ENCODE results near the gene CTAGE1. TPM values are rescaled to one million over a fixed set of nuclear protein-coding genes. Genes with fewer than 3 reads are reported as not detected.

Gene CTAGE1
- total and polyA plus RNA-seq, 10 of the 15 experiments (the other 5 are each of a cell fraction or from before 2014, with no cell fraction given): 0.01 TPM; not detected in 9

- TF ChIP-seq USF2 (IDR thresholded peaks at IDR 0.05; ENCODE audit: borderline replicate concordance, low read depth, low read length) (no peak), ZZZ3 (IDR thresholded peaks at IDR 0.05; ENCODE audit: control insufficient read depth, insufficient read length, low read depth) (no peak)
Measured at GRCh38 chr18:22457524-22457923, 39.8 kb upstream of the CTAGE1 start (continued).

- Histone ChIP-seq H3K36me3 (ENCODE audit: control insufficient read depth in 2 of 2, insufficient read depth in 2 of 2, low read length in 1 of 2) (no peaks in the 10 kb centered on the region), H3K4me1 (ENCODE audit: control insufficient read depth, insufficient read depth, low read length) (no peaks in the 10 kb centered on the region), H3K4me3 (no peak overlapping the region), H3K9ac (ENCODE audit: control insufficient read depth, insufficient read depth, low read length) (no peak overlapping the region), H3K27me3 (replicated peaks in 1 of 2; ENCODE audit: control insufficient read depth in 2 of 2, insufficient read depth in 2 of 2, low read length in 1 of 2) (no peaks in the 10 kb centered on the region), H3K4me2 (ENCODE audit: control insufficient read depth, insufficient read depth) (no peak overlapping the region), H4K20me1 (ENCODE audit: control insufficient read depth, insufficient read depth) (no peaks in the 10 kb centered on the region), H3K27ac (ENCODE audit: control insufficient read depth, insufficient read depth) (no peak overlapping the region), H2AFZ (ENCODE audit: control insufficient read depth, low read depth, low read length) (no peak overlapping the region), H3K79me2 (ENCODE audit: control insufficient read depth, insufficient read depth, low read length) (no peaks in the 10 kb centered on the region), H3K9me3 (replicated peaks; ENCODE audit: control insufficient read depth, insufficient read depth, low read length) (no peaks in the 10 kb centered on the region)
- CTCF ChIA-PET: no interaction called here
- FAIRE-seq (no peak), ATAC-seq (no peak), DNase-seq (ENCODE audit: low read depth, low spot score) (no peak)
- POLR2A ChIA-PET: no interaction called here
- SMC1A ChIA-PET (ENCODE audit: uncharacterized antibody, unreplicated experiment): interaction anchor here (1.1 kb wide), 1 partner anchor 28 kb away, joined by 3 read pairs; no protein-coding TSS in a partner anchor
- intact Hi-C loops (cut with micrococcal nuclease; ENCODE audit: unreplicated experiment) (loop anchor here (10.0 kb wide), 1 partner anchor 62 kb away; no protein-coding TSS in a partner anchor), in situ Hi-C loops (cut with MboI) (no loop called here)
- BruUV-seq (replicated peaks): no TSS peak
- RAD21 ChIA-PET (ENCODE audit: unreplicated experiment): no interaction called here
- WGBS (ENCODE audit: insufficient coverage, insufficient replicate concordance, low lambda C conversion rate, missing lambda C conversion rate): 46% methylated on average over 6 of the region's 6 CpGs
- TF ChIP-seq ASH2L (IDR thresholded peaks at IDR 0.05; ENCODE audit: borderline replicate concordance, low read depth) (no peak), CBX5 (IDR thresholded peaks at IDR 0.05; ENCODE audit: low read depth) (no peak), BHLHE40 (IDR thresholded peaks at IDR 0.05; ENCODE audit: borderline replicate concordance in 1 of 2, low read depth in 2 of 2, low read length in 1 of 2) (no peak), ATF7 (IDR thresholded peaks at IDR 0.05; ENCODE audit: low read depth) (no peak), USF2 (IDR thresholded peaks at IDR 0.05; ENCODE audit: borderline replicate concordance, low read depth, low read length) (no peak)
- TF ChIP-seq, protein P1, sequence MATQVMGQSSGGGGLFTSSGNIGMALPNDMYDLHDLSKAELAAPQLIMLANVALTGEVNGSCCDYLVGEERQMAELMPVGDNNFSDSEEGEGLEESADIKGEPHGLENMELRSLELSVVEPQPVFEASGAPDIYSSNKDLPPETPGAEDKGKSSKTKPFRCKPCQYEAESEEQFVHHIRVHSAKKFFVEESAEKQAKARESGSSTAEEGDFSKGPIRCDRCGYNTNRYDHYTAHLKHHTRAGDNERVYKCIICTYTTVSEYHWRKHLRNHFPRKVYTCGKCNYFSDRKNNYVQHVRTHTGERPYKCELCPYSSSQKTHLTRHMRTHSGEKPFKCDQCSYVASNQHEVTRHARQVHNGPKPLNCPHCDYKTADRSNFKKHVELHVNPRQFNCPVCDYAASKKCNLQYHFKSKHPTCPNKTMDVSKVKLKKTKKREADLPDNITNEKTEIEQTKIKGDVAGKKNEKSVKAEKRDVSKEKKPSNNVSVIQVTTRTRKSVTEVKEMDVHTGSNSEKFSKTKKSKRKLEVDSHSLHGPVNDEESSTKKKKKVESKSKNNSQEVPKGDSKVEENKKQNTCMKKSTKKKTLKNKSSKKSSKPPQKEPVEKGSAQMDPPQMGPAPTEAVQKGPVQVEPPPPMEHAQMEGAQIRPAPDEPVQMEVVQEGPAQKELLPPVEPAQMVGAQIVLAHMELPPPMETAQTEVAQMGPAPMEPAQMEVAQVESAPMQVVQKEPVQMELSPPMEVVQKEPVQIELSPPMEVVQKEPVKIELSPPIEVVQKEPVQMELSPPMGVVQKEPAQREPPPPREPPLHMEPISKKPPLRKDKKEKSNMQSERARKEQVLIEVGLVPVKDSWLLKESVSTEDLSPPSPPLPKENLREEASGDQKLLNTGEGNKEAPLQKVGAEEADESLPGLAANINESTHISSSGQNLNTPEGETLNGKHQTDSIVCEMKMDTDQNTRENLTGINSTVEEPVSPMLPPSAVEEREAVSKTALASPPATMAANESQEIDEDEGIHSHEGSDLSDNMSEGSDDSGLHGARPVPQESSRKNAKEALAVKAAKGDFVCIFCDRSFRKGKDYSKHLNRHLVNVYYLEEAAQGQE (IDR thresholded peaks at IDR 0.05; ENCODE audit: low read depth, low read length): no peak
Measured at GRCh38 chr18:22456547-22456946, 38.8 kb upstream of the CTAGE1 start.

All from GM12878 (cell line).